Glomerular visceral epithelial cell (primary cell): Measurements from ENCODE around the gene NRARP.
A peak's percentile ranks its signal among the peaks of the same experiment; 100 is the strongest.

ENCODE experiments used
- DNase-seq: peaks from one replicate; pipeline ENCODE4 v3.0.0-alpha.2; 2016; ENCODE audit errors: extremely low spot score

Gene NRARP

GRCh38 chr9:137311171-137311985, 9.3 kb upstream of the NRARP start:
- DNase-seq: peak; percentile 41

DNA sequence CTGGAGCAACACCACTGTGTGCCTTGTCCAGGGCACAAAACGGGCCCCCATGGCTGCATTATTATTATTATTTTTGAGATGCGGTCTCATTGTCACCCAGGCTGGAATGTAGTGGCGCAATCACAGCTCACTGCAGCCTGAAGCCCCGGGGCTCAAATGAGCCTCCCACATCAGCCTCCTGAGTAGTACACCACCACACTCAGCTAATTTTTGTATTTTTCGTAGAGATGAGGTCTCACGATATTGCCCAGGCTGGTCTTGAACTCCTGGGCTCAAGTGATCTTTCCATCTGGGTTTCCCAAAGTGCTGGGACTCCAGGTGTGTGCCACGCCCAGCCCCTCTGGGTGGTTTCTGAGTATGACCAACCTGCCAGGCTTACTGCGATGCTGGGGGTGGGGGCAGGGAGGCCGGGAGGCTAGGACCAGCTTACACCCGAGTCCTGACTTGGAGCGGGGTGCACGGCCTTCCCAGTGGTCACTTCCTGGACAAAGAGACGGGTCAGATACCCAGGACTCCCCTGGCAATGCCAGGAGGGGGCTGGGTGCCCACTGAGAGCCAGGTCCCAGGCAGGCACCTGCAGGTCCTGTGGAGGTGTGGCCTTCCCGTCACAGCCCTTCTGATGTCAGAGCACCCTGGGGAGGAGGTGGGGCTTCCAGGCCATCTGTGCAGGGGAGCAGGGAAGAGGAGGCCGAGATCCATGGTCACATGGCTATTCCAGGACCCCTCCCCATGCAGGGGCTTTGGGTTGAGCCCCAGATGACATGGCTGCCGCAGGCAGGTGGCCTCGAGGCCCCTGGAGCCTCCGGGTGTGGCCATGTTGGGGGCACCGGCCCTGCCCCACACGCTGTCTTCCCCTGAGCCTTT, 8.3 kb upstream of the NRARP start:
- no peak for DNase-seq

- no peak for DNase-seq
These were observed 7.5 kb upstream of the NRARP start for GRCh38 chr9:137309368-137310188.

GRCh38 chr9:137308057-137308619, 6.1 kb upstream of the NRARP start:
- no peak for DNase-seq

DNA sequence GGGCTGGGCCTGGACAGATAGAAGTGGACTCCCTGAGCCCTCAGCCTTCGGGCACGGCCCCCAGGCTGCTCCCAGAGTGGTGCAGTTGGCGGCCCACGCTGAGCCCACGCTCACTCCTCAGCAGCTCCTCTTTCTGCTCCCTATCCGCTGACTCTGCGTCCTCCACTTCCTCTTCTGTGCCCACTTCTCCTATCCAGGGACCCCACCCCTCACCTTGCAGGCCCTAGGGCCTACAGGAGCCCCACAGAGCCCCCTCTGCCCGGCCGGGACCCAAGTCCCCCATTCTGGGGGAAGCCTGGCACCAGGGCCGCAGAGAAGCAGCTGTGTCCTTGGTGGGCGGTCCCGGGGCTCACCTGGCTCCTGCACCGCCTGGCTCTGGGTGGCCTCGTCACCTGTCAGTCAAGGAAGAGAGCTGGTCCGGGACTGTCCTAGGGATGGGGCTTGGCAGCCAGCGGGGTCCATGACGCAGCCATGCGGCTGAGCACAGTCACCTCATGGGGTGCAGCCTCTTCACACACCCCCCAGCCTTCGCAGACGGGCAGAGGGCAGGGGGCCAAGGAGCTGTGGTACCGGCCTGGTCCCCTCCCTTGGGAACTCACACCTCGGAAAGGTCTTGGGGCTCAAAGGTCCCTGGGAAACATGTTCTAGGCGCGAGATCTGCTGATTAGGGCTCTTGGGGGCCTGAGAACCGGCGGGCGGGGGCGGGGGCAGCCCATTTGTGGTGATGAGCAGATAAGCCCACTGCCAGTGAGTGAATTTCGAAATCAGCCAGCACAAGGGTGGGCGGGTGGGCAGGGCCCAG, 5.4 kb upstream of the NRARP start:
- no peak for DNase-seq

GRCh38 chr9:137306850-137307254, 4.8 kb upstream of the NRARP start:
- DNase-seq: no peak

DNA sequence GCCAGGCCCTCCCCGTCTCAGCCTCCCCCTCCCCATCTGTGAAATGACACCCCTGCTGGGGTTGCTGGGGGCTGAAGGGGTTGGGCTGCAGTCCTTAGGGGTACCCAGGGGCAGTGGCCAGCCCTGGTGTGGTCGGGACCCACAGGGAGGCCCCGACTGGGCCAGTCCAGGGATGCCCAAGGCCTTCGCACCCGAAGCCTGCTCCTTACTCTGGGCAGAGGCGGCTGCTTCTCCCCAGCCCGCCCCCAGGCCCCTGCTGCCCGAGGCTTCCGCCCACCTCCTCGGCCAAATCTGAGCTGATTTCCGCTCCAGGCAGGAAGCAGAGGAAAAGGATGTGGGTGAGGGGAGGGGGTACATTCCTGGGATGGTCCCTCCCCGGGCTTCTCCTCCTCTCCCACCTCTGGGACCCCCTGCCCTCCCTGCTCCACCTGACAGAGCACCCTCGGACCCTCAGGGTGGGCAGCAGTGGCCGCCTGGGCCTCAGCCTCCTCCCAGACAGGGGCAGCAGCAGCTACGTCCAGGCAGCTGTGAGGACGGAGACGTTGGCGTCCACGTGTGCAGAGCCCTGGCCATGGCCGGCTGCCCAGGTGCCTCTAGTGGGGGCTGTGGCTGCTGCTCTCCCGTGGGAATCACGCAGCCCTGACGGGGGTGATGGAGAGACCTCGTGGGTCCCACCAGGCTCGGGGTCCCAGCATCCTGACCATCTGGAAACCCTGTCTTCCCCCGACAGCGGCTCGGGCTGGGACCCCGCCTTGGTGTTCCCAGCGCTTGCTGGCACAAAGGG, 4.2 kb upstream of the NRARP start:
- DNase-seq: no peak

DNA sequence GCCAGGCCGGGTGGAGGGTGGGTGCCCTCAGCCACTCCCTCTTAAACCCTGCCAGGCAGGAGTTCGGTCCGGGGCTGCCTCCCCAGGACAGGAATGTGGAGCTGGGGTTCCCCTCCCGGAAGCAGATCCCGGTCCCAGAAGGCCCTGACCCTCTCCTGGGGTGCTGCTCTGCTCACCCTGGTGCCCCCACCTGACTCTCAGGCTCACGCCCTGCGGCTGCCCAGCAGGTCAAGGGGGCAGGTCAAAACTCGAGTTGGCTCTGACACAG, 3.7 kb upstream of the NRARP start:
- no peak for DNase-seq

DNA sequence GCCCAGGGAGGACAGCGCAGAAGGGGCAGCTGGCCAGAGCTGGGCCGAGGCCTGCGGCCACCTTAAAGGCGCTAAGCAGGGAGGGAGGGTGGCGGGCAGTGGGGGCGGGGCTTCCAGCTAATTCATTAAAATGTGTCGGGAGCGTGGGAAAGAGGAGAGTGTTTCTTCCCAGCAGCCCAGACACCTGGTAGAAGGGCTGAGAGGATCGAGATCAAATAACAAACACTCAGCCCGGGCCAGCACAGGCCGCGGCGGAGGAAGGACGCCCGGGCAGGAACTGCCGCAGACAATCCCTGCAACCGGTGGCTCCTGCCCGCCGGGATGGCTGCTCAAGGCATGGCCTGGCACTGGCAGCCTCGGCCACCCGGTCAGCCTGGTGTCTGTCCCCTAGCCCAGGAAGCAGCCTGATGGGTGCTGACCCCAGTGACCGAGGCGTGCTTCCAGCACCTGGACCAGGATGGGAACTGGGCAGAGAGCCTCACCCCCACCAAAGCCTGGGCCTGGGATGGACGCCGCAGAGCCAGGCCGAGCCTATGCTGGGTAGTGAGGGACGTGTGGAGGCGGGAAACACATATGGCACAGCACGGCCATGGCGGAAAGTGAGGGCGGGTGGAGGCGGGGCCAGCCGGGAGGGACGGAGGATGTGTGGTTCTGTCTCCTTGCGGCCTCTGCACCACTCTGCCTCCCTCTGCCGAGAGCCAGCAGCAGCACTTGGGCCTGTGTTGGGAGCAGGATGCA, 3.2 kb upstream of the NRARP start:
- no peak for DNase-seq

GRCh38 chr9:137304383-137305059, 2.5 kb upstream of the NRARP start:
- DNase-seq: no peak

DNA sequence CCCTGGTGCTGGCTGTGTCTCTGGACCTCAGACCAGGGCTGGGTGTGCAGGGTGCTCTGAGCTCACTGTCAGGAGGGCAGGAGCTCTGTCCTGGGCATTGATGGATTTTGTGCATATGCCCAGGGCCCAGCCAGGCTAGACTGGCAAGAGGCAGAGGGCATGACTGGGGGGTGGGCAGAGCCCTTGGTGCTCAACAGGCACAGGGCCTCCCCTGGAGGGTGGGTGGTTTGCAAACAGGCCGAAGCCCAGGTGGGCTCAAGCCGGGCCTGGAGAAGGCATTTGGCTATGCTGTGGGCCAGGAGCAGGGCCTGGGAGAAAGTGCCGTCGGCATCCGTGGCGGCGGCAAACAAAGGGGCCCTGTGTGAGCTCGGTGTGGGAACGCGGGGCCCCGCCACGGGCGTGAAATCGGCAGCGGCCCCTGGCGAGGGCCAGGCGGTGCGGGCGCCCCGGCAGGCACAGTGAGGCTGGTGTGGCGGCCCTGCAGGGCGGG, 1.9 kb upstream of the NRARP start:
- no peak for DNase-seq

- DNase-seq: no peak
These were observed 1.3 kb upstream of the NRARP start for GRCh38 chr9:137303151-137303892.

DNA sequence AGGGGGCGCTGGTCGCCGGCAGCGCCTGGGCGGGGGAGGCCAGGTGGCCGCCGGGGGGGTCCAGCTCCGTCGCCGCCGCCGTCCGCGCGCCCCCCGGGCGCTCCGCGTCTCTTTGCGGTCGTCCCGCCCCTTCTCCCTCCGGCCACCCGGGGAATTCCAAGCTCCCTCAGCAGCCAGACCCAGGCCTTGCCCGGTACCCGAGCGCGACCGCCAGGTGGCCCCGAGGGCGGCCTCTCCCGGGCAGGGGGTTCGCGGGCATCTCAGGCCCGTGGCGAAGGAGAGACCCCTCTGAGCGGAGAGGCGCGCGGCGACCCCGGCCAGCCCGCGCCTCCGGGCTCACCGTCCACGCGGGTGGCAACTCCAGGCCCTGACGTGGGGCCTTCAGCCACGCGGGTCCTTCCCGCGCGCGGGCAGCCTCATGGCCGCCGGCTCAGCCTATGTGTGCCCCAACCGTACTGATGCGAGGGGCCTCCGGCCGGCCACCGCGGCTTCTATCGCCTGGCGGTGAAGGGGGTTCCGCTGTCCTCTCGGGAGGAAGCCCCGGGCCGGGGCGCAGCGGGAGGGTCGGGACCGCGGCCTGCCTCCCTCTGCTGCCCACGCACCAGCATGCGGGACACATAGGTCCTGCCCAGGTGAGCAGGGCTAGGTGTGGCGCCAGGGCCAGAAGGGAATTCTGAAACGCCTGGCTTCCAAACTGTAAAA, 529 bp upstream of the NRARP start:
- DNase-seq: peak; percentile 86

GRCh38 chr9:137301081-137301947, 757 bp downstream of the NRARP start:
- peak; percentile 44 for DNase-seq

GRCh38 chr9:137300567-137301080, 1.4 kb downstream of the NRARP start:
- DNase-seq: no peak

DNA sequence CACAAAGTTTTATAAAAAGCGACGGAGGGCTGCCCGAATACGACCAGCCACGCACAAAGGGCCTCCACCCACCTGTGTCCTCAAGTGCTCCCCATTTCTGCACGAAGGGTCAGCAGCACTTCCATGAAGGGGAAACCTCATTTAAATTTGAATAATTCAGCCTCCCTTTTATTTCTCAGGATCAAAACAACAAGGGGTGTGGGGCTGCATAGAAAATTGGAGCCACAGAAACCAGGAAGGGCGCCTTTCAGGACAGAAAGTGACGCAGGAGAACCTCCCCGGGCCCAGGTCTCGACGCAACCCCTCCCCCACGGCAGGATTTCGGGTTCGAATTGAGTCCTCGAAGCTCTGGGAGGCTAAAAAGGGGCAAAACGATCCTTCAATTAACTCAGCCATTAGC, 2.1 kb downstream of the NRARP start:
- DNase-seq: no peak
